ENCODE measurements around the gene MPRIP.

GRCh38 chr17:17034026-17034425 lies 8.2 kb upstream of the MPRIP start:
- TF ChIP-seq CTCF (IDR thresholded peaks at IDR 0.05): no peak
- no peak for TF ChIP-seq POLR2A (IDR thresholded peaks at IDR 0.05)
- TF ChIP-seq POLR2AphosphoS5 (IDR thresholded peaks at IDR 0.05): no peak
- no peak for TF ChIP-seq EP300 (IDR thresholded peaks at IDR 0.05)
